ENCODE results near the gene VEGFA. TPM values are rescaled to one million over a fixed set of nuclear protein-coding genes. Genes with fewer than 3 reads are reported as not detected.

The VEGFA gene
- total and polyA plus RNA-seq, 2 of the 8 experiments (the other 6 are each of a cell fraction or from before 2014, with no cell fraction given) = 42.2 to 58.5 TPM

- Histone ChIP-seq H2AK5ac (ENCODE audit: low read depth, low read length) (no peak overlapping the region), H3K23ac (ENCODE audit: insufficient read length) (no peak overlapping the region), H2BK15ac (ENCODE audit: low read length) (0 out of 2 replicates have a peak overlapping the region, but pooled peaks have one; percentile 26), H2BK120ac (replicated peaks; ENCODE audit: low read depth, low read length) (no peak overlapping the region), H2BK12ac (ENCODE audit: low read depth, low read length) (no peak overlapping the region), H3K9me3 (ENCODE audit: insufficient read depth in 2 of 2, low read depth in 1 of 2, low read length in 1 of 2) (no peaks in the 10 kb centered on the region), H3K9ac (replicated peaks in 1 of 4; ENCODE audit: extremely low read depth in 1 of 4, low read depth in 3 of 4, low read length in 3 of 4) (no peak overlapping the region), H4K20me1 (replicated peaks in 1 of 2; ENCODE audit: control insufficient read depth in 1 of 2, insufficient read depth in 2 of 2, low read length in 2 of 2) (no peaks in the 10 kb centered on the region), H3K4me2 (ENCODE audit: insufficient read depth in 1 of 2, low read depth in 2 of 2, low read length in 2 of 2) (no peak overlapping the region), H2BK5ac (ENCODE audit: low read depth, low read length) (no peak overlapping the region), H3K36me3 (ENCODE audit: control insufficient read depth in 2 of 4, insufficient read depth in 4 of 4, low read length in 3 of 4) (no peaks in the 10 kb centered on the region), H3K56ac (replicated peaks; ENCODE audit: insufficient read length, low read depth, low read length) (no peak overlapping the region), H4K8ac (ENCODE audit: extremely low read depth, insufficient read depth, low read length) (no peak overlapping the region), H2AFZ (ENCODE audit: low read length) (peak overlapping the region; percentile 46; the same call in 1 of the 2 replicates), H3K27me3 (replicated peaks in 1 of 4; ENCODE audit: control insufficient read depth in 3 of 4, extremely low read depth in 1 of 4, insufficient read depth in 3 of 4, low read length in 3 of 4) (no peaks in the 10 kb centered on the region), H3K14ac (ENCODE audit: insufficient read length) (no peak overlapping the region), H2BK20ac (ENCODE audit: low read length) (peak overlapping the region; percentile 38; the same call in 1 of the 2 replicates), H4K91ac (replicated peaks; ENCODE audit: insufficient read length, low read length) (no peak overlapping the region), H3K18ac (ENCODE audit: extremely low read depth, low read length) (no peak overlapping the region), H3K27ac (ENCODE audit: low read depth, low read length) (no peak overlapping the region), H3K4ac (replicated peaks; ENCODE audit: insufficient read length, low read depth, low read length) (no peak overlapping the region), H3K4me1 (replicated peaks in 1 of 4; ENCODE audit: control insufficient read depth in 3 of 4, insufficient read depth in 4 of 4, low read length in 3 of 4) (peaks cover 0 to 8% (median 0%) of the 10 kb centered on the region in 4 experiments; a peak in 4 of 7 replicates), H3K4me3 (ENCODE audit: extremely low read depth in 1 of 4, insufficient read depth in 2 of 4, low read depth in 3 of 4, low read length in 4 of 4) (no peak overlapping the region), H3K79me1 (ENCODE audit: low read depth, low read length) (no peaks in the 10 kb centered on the region), H3K79me2 (ENCODE audit: control insufficient read depth in 1 of 2, insufficient read depth in 2 of 2, low read length in 2 of 2) (no peaks in the 10 kb centered on the region), H3K23me2 (ENCODE audit: low read depth, low read length) (no peaks in the 10 kb centered on the region), H4K5ac (ENCODE audit: insufficient read length, low read depth, low read length) (no peak overlapping the region)
- DNase-seq (ENCODE audit: low read depth in 1 of 2, low spot score in 2 of 2) (no peak), FAIRE-seq (no peak)
- CTCF ChIA-PET (ENCODE audit: partially characterized antibody) = interaction anchor here (0.8 to 7.2 kb wide), 11 partner anchors 11 to 355 kb away, joined by 3 to 61 read pairs (median 7); no protein-coding TSS in a partner anchor
- POLR2A ChIA-PET (ENCODE audit: partially characterized antibody) = interaction anchor here (0.8 to 2.7 kb wide), 2 partner anchors 10 to 44 kb away, joined by 3 to 18 read pairs; partner anchors contain the start of gene VEGFA
- WGBS, 2 experiments (ENCODE audit: extremely low coverage in 1 of 2, insufficient coverage in 1 of 2, insufficient read length in 1 of 2, insufficient replicate concordance in 2 of 2, low coverage in 1 of 2, low lambda C conversion rate in 2 of 2, missing lambda C conversion rate in 1 of 2) = 82% methylated on average over 6 of the region's 7 CpGs; no CpG with 5 or more reads in 1 of the 2 experiments
- TF ChIP-seq SAP30 (IDR thresholded peaks at IDR 0.05; ENCODE audit: insufficient read depth, insufficient replicate concordance, low read length) = no peak
- no peak for TF ChIP-seq NANOG (IDR thresholded peaks at IDR 0.05; ENCODE audit: insufficient read depth, low read depth, low read length, poor library complexity, severe bottlenecking)
Observed at GRCh38 chr6:43725643-43726580, 44.1 kb upstream of the VEGFA start.
